ENCODE data around the gene C11orf16. TPM values are rescaled to one million over a fixed set of nuclear protein-coding genes. Genes with fewer than 3 reads are reported as not detected.

The C11orf16 gene
- total and polyA plus RNA-seq, 9 of the 15 experiments (the other 6 are each of a cell fraction or from before 2014, with no cell fraction given), result not detected

DNA sequence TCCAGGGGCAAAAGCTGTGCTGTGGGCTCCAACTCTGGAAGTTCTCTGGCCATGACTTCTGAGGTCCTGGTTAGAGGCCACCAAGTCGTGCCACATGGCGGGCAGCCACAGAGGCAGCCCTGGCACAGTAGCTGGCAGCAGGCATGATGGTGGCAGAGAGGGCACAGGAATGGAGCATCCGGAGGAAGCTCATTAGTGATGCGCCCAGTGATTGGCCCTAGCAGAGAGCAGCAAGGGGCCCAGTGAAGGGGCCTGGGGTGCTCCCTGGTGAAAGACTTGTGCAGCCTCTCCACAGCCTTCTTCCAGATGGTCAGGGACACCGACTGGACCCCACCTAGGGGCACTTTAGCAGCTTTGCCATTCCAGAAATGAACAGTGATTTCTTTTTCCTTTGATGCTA is 7.0 kb downstream of the C11orf16 start:
- no peak overlapping the region for H3K9ac ChIP-seq (ENCODE audit: insufficient read depth in 1 of 2, low read depth in 2 of 2, low read length in 2 of 2)
- ChIA-PET POLR2A (no interaction called here), CTCF (ENCODE audit: low intra/inter-chr PET ratio) (no interaction called here)
- ATAC-seq (no peak), DNase-seq (ENCODE audit: extremely low read depth in 1 of 4, low spot score in 3 of 4) (no peak), FAIRE-seq (no peak)
- H3K27me3 ChIP-seq (ENCODE audit: control insufficient read depth in 2 of 2, insufficient read depth in 2 of 2, low read length in 2 of 2), result no peaks in the 10 kb centered on the region; a peak in 1 of 5 replicates
- in situ Hi-C loops (cut with MboI) (no loop called here), intact Hi-C loops (cut with micrococcal nuclease) (no loop called here)
- H4K20me1 ChIP-seq (replicated peaks; ENCODE audit: control insufficient read depth, insufficient read depth, low read length), result no peaks in the 10 kb centered on the region
- H3K36me3 ChIP-seq (ENCODE audit: control insufficient read depth, insufficient read depth, low read length), result peaks cover 24% of the 10 kb centered on the region; the same call in 2 of the 3 replicates
- no peaks in the 10 kb centered on the region for H3K9me1 ChIP-seq (ENCODE audit: control insufficient read depth, insufficient read depth, low read length)
- WGBS (ENCODE audit: insufficient coverage, low coverage, missing lambda C conversion rate), result 59% methylated on average over 4 of the region's 5 CpGs
- H3K27ac ChIP-seq (ENCODE audit: extremely low read depth, low read depth, low read length), result no peak overlapping the region
- BruUV-seq (replicated peaks), result no TSS peak
- no peaks in the 10 kb centered on the region for H3K4me1 ChIP-seq (replicated peaks in 1 of 2; ENCODE audit: control insufficient read depth in 2 of 2, insufficient read depth in 2 of 2, low read length in 2 of 2)
- H2AFZ ChIP-seq (ENCODE audit: low read depth, low read length), result no peak overlapping the region
- no peak for TF ChIP-seq PPARD (CRISPR knock-in tag; IDR thresholded peaks at IDR 0.05)
- TF ChIP-seq POU5F1 (IDR thresholded peaks at IDR 0.05; ENCODE audit: borderline replicate concordance, low read depth, low read length, partially characterized antibody), result no peak
- no peak for TF ChIP-seq ZNF79 (CRISPR knock-in tag; IDR thresholded peaks at IDR 0.05; ENCODE audit: low read depth)
- TF ChIP-seq LARP7 (IDR thresholded peaks at IDR 0.05), result no peak
- no peak for TF ChIP-seq MXI1 (IDR thresholded peaks at IDR 0.05; ENCODE audit: low read depth, low read length)
- TF ChIP-seq, protein P1, sequence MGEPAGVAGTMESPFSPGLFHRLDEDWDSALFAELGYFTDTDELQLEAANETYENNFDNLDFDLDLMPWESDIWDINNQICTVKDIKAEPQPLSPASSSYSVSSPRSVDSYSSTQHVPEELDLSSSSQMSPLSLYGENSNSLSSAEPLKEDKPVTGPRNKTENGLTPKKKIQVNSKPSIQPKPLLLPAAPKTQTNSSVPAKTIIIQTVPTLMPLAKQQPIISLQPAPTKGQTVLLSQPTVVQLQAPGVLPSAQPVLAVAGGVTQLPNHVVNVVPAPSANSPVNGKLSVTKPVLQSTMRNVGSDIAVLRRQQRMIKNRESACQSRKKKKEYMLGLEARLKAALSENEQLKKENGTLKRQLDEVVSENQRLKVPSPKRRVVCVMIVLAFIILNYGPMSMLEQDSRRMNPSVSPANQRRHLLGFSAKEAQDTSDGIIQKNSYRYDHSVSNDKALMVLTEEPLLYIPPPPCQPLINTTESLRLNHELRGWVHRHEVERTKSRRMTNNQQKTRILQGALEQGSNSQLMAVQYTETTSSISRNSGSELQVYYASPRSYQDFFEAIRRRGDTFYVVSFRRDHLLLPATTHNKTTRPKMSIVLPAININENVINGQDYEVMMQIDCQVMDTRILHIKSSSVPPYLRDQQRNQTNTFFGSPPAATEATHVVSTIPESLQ (CRISPR knock-in tag; IDR thresholded peaks at IDR 0.05), result no peak
- TF ChIP-seq ZNF197 (CRISPR knock-in tag; IDR thresholded peaks at IDR 0.05; ENCODE audit: low read depth), result no peak
- TF ChIP-seq CSDE1 (IDR thresholded peaks at IDR 0.05), result no peak
- no peak for TF ChIP-seq HDAC6 (IDR thresholded peaks at IDR 0.05; ENCODE audit: low read depth, low read length)
- no peak for TF ChIP-seq HSF4 (CRISPR knock-in tag; IDR thresholded peaks at IDR 0.05; ENCODE audit: borderline replicate concordance)
- no peak for TF ChIP-seq MCM3 (IDR thresholded peaks at IDR 0.05)
- no peaks in the 10 kb centered on the region for H3K79me2 ChIP-seq (ENCODE audit: control insufficient read depth, insufficient read depth, low read length)
- H3K9me3 ChIP-seq (replicated peaks; ENCODE audit: control insufficient read depth, insufficient read depth, low read depth, low read length), result no peaks in the 10 kb centered on the region
- H3K4me2 ChIP-seq (ENCODE audit: insufficient read depth, low read length), result no peak overlapping the region
- H3K4me3 ChIP-seq, result no peak overlapping the region

All from K562 (cell line).